Suprapubic skin (tissue), 4 donors: ENCODE results near the gene CACNA1A.

Source experiments
- CTCF ChIP-seq, 2 donors: fragments of 200-600 bp in 1 of 2; fragments of 450-650 bp in 1 of 2; sonication (generic) in 1 of 2; IDR thresholded peaks; one replicate each; pipeline ENCODE4 v1.5.1; 2016 to 2019; ENCODE audit warnings: antibody characterized with exemption in 2 of 2, mild to moderate bottlenecking in 1 of 2, moderate library complexity in 1 of 2
- EP300 ChIP-seq: sonication (generic); formaldehyde crosslinking; IDR thresholded peaks from one replicate; pipeline ENCODE4 v1.6.1; 2017; ENCODE audit warnings: antibody characterized with exemption
- POLR2A ChIP-seq, 2 donors: fragments of 450-650 bp; IDR thresholded peaks; one replicate each; pipeline ENCODE4 v1.6.1; 2017; ENCODE audit warnings: antibody characterized with exemption in 2 of 2, mild to moderate bottlenecking in 2 of 2, moderate library complexity in 2 of 2
- POLR2AphosphoS5 ChIP-seq, 3 donors: sonication (generic); formaldehyde crosslinking; IDR thresholded peaks; one replicate each; pipeline ENCODE4 v1.6.1; 2017; ENCODE audit warnings: antibody characterized with exemption in 3 of 3

DNA sequence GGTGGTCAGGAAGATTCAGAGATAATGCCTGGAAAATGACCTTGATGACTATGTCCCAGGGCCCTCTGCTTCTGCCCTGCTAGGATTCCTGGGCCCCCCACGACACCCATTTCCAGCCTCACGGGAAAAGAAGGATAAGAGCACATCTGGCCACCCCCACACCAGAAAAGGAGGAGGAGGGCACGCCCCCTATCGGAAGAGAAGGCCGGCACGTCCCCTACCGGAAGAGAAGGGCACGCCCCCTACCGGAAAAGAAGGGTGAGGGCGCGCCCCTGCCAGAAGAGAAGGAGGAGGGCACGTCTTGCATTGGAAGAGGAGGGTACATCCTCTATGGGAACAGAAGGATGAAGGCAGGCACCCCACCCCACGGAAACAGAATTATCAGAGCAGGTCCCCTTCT is 271.8 kb downstream of the CACNA1A start:
- peak in 1 of 2 donors; percentile 58 for TF ChIP-seq CTCF (IDR thresholded peaks at IDR 0.05)
- TF ChIP-seq POLR2A (IDR thresholded peaks at IDR 0.05): no peak
- TF ChIP-seq EP300: no peak
- no peak for TF ChIP-seq POLR2AphosphoS5 (IDR thresholded peaks at IDR 0.05)
